Activated CD4-positive, alpha-beta T cell treated with anti-CD3 and anti-CD28 coated beads for 36 hours (primary cell): ENCODE data around the gene VCAN. TPM values are rescaled to one million over a fixed set of nuclear protein-coding genes. Genes with fewer than 3 reads are reported as not detected.

Experiments used
- ATAC-seq: fragments of 200-7000 bp; cut with Tn5 transposase; one replicate; pipeline ENCODE4 v1.10.0; 2021; ENCODE audit warnings: mild to moderate bottlenecking, moderate library complexity
- CTCF ChIA-PET: fragments of 350-600 bp; sonication (Branson Sonifier 250); formaldehyde crosslinking; loops from one replicate; lab custom pipeline; 2021; ENCODE audit warnings: antibody characterized with exemption; lab: Charles Lee
- POLR2A ChIA-PET: fragments of 350-600 bp; sonication (Branson Sonifier 250); formaldehyde crosslinking; loops from one replicate; lab custom pipeline; 2021; ENCODE audit warnings: antibody characterized with exemption, inconsistent platforms; lab: Charles Lee
- DNase-seq: peaks from one replicate; pipeline ENCODE4 v3.0.0-alpha.2; 2020
- H3K27ac Mint-ChIP-seq: one replicate; pipeline ENCODE4 v1.8.0; 2021; ENCODE audit warnings: mixed read lengths
- H3K27me3 Mint-ChIP-seq: one replicate; pipeline ENCODE4 v1.8.0; 2021; ENCODE audit warnings: mixed read lengths
- H3K36me3 Mint-ChIP-seq: one replicate; pipeline ENCODE4 v1.8.0; 2021; ENCODE audit warnings: low read depth, mixed read lengths
- H3K4me1 Mint-ChIP-seq: one replicate; pipeline ENCODE4 v1.8.0; 2021; ENCODE audit warnings: mixed read lengths
- H3K4me3 Mint-ChIP-seq: one replicate; pipeline ENCODE4 v1.8.0; 2021; ENCODE audit warnings: mild to moderate bottlenecking, moderate library complexity, mixed read lengths
- H3K9me3 Mint-ChIP-seq: one replicate; pipeline ENCODE4 v1.8.0; 2021; ENCODE audit warnings: low read depth, mixed read lengths
- intact Hi-C, 2 experiments: fragments of 100-400 bp; cut with DNase I in 1 of 2; cut with micrococcal nuclease in 1 of 2; formaldehyde crosslinking; loops; one replicate each; pipeline versions ENCODE4 v1.14.2 to v1.15.1; 2022 to 2024; cut with DNase I, micrococcal nuclease
- total RNA-seq, 2 experiments: library from RNA; stranded (reverse); gene quantifications; one replicate each; pipeline ENCODE4 v1.2.3, GENCODE V29; 2021

VCAN gene
- total RNA-seq, 2 experiments from 2014 or later, result not detected

DNA sequence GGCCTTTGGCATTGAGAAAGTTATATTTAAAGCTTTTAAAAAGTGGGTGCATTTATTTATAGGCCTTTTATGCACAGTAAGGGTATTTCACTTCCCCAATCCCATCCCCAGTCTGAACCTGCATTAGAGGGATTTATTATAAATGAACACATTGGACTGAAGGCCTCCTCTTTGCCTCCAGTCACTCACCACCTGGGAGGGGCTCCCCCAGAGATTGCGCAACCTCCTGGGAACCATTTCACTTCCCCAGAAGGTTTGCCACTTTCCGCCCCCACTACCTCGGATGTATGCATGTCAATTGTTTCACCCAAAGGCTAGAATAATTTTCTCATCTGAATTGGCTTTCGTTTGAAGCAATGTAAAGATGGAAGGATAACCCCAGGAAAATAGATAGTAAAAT, 29.8 kb upstream of the VCAN start:
- intact Hi-C loops, result no loop called here
- DNase-seq (no peak), ATAC-seq (no peak)
- H3K4me3 Mint-ChIP-seq, result no peak overlapping the region
- no peaks in the 10 kb centered on the region for H3K4me1 Mint-ChIP-seq
- no peaks in the 10 kb centered on the region for H3K27me3 Mint-ChIP-seq
- H3K36me3 Mint-ChIP-seq, result no peaks in the 10 kb centered on the region
- no peak overlapping the region for H3K27ac Mint-ChIP-seq
- H3K9me3 Mint-ChIP-seq, result no peaks in the 10 kb centered on the region
- ChIA-PET POLR2A (no interaction called here), CTCF (no interaction called here)

DNA sequence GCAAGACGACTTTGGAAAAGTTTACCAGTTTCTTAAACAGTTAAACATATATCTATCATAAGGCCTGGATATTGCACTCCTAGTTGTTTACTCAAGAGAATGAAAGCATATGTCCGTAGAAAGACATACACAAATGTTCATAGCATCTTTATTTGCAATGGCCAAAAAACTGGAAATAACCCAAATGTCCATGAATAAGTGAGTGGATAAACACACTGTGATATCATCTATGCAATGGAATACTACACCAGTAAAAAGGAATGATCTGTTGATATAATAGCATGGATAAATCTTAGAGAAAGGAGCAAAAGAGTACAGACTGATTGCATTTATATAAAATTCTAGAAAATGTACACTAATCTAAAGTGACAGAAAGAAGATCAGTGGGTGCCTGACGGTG, 28.0 kb upstream of the VCAN start:
- Mint-ChIP-seq H3K9me3 (no peaks in the 10 kb centered on the region), H3K27me3 (no peaks in the 10 kb centered on the region), H3K4me3 (no peak overlapping the region), H3K4me1 (no peaks in the 10 kb centered on the region), H3K27ac (no peak overlapping the region), H3K36me3 (no peaks in the 10 kb centered on the region)
- POLR2A ChIA-PET, result no interaction called here
- no peak for DNase-seq
- intact Hi-C loops, result no loop called here
- no peak for ATAC-seq
- CTCF ChIA-PET, result no interaction called here

DNA sequence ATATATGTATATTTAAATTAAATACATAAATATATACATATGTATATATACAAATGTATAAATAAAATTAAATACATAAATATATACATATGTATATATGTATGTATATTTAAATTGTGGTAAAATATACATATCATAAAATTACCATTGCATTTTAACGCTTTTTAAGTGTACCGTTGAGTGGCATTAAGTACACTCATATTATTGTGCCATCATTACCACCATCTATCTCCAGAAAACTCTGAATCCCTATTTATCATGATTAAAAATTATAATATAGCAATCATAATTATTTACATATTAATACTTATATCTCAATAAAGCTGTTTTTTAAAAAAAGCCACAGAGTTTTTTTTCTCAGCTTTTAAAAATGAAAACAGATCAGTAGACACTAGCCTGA, 27.1 kb upstream of the VCAN start:
- H3K9me3 Mint-ChIP-seq, result no peaks in the 10 kb centered on the region
- H3K27me3 Mint-ChIP-seq, result no peaks in the 10 kb centered on the region
- intact Hi-C loops, result no loop called here
- H3K27ac Mint-ChIP-seq, result no peak overlapping the region
- ChIA-PET POLR2A (no interaction called here), CTCF (no interaction called here)
- no peak overlapping the region for H3K4me3 Mint-ChIP-seq
- DNase-seq (no peak), ATAC-seq (no peak)
- no peaks in the 10 kb centered on the region for H3K4me1 Mint-ChIP-seq
- no peaks in the 10 kb centered on the region for H3K36me3 Mint-ChIP-seq

DNA sequence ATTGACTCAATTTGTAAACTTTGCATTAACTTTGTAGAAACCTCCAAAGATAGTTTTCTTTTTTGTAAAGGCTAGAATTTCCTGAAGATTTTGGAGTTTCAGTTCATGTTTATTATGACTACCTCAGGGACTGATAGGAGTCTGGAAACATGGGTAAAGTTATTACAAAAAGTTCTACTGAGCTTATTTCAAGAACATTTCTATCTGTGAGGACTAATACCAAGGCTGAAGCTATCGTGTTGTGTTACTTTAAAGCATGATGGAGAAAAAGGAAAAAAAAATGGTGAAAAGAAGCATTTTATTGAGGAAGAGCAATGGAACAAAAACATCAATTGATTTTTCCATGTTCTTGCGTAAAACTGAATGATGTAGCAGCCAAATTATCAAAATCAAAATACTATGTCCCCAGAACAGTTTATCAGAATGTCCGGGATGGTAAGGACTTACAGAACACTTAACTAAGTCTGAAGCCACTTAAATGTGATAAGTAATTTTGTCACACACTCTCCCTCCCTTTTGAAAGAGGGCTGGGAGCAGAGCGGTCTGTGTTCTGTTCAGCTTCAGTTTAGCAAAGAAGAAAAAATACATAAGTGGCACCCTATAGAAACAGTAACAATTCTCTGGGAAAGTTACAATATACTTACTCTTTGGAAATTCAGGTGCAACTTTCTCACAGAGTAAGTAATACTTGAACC, 25.1 kb upstream of the VCAN start:
- Mint-ChIP-seq H3K4me3 (no peak overlapping the region), H3K27me3 (peaks cover 6% of the 10 kb centered on the region), H3K9me3 (no peaks in the 10 kb centered on the region), H3K36me3 (no peaks in the 10 kb centered on the region), H3K4me1 (no peaks in the 10 kb centered on the region), H3K27ac (no peak overlapping the region)
- intact Hi-C loops, result no loop called here
- ATAC-seq, result no peak
- ChIA-PET POLR2A (no interaction called here), CTCF (interaction anchor here (1.6 kb wide), 1 partner anchor 20 kb away, joined by 3 read pairs; no protein-coding TSS in a partner anchor)
- no peak for DNase-seq

DNA sequence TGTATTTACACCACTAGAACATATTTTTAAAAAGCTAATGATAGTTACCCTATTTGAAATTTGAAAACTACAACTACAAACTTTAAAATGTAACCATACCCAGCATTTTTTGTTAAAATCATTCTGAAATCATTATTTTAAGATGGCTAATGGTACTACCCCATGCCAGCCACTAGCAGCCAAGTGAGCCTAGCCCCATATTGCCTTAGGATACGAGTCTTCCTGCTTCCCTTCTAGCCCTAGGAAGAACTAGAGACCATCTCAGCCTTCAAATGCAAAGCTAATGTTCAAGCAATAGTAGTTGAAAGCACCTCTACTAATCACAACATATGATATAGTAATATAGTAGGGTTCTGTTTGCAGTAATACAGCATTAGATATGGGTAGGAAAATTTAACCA, 24.0 kb upstream of the VCAN start:
- ATAC-seq (no peak), DNase-seq (no peak)
- H3K36me3 Mint-ChIP-seq, result no peaks in the 10 kb centered on the region
- no peaks in the 10 kb centered on the region for H3K9me3 Mint-ChIP-seq
- H3K27ac Mint-ChIP-seq, result no peak overlapping the region
- ChIA-PET POLR2A (no interaction called here), CTCF (interaction anchor here (1.6 kb wide), 1 partner anchor 21 kb away, joined by 3 read pairs; no protein-coding TSS in a partner anchor)
- H3K27me3 Mint-ChIP-seq, result peaks cover 9% of the 10 kb centered on the region
- intact Hi-C loops, result no loop called here
- H3K4me1 Mint-ChIP-seq, result no peaks in the 10 kb centered on the region
- H3K4me3 Mint-ChIP-seq, result no peak overlapping the region

DNA sequence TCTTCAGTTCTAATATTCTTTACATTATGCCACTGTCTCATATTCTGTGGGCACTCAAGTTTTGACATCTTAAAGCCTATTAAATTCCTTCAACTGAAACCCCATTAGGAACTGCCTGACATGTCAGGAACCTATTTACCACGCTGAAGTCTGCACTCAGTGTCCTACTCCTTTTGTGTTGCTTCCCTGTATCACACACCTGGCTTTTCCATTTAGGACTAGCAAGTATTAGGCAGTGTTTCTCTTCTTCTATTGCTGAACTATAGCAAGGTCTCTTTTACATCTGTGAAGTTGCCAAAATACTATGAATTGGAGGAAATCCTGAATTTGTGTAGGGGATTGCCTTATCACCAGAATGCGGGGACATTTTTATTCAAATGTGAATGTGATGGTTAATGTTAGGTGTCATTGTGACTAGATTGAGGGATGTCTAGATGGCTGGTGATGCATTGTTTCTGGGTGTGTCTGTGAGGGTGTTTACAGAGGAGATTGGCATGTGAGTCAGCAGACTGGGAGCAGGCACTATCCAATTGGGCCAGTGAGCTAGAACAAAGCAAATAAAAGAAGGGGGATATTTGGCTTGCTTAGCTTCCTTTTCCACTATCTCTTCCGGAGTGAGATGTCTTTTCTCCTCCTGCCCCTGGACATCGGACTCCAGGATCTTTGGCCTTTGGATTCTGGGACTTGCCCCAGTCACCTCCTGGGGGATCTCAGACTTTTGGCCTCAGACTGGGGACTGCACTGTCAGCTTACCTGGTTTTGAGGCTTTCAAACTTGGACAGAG, 21.2 kb upstream of the VCAN start:
- POLR2A ChIA-PET, result no interaction called here
- peaks cover 20% of the 10 kb centered on the region for H3K9me3 Mint-ChIP-seq
- peaks cover 9% of the 10 kb centered on the region for H3K27me3 Mint-ChIP-seq
- H3K27ac Mint-ChIP-seq, result no peak overlapping the region
- H3K36me3 Mint-ChIP-seq, result peaks cover 2% of the 10 kb centered on the region
- H3K4me3 Mint-ChIP-seq, result no peak overlapping the region
- intact Hi-C loops, result no loop called here
- DNase-seq (no peak), ATAC-seq (no peak)
- H3K4me1 Mint-ChIP-seq, result no peaks in the 10 kb centered on the region
- CTCF ChIA-PET, result no interaction called here

DNA sequence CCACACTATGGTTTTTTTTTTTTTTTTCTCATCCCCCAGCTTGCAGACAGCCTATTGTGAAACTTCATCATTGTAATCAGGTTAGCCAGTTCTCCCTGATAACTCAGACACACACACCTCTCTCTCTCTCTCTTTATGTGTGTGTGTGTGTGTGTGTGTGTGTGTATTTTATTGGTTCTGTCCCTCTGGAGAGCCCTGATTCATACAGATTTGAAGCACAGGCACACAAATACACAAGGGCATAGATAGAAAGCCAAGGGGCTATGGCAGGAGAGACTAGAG, 20.6 kb upstream of the VCAN start:
- DNase-seq (no peak), ATAC-seq (no peak)
- peaks cover 2% of the 10 kb centered on the region for H3K36me3 Mint-ChIP-seq
- H3K27me3 Mint-ChIP-seq, result peaks cover 9% of the 10 kb centered on the region
- H3K4me3 Mint-ChIP-seq, result no peak overlapping the region
- intact Hi-C loops, result no loop called here
- ChIA-PET CTCF (no interaction called here), POLR2A (no interaction called here)
- H3K4me1 Mint-ChIP-seq, result no peaks in the 10 kb centered on the region
- peaks cover 20% of the 10 kb centered on the region for H3K9me3 Mint-ChIP-seq
- H3K27ac Mint-ChIP-seq, result no peak overlapping the region

DNA sequence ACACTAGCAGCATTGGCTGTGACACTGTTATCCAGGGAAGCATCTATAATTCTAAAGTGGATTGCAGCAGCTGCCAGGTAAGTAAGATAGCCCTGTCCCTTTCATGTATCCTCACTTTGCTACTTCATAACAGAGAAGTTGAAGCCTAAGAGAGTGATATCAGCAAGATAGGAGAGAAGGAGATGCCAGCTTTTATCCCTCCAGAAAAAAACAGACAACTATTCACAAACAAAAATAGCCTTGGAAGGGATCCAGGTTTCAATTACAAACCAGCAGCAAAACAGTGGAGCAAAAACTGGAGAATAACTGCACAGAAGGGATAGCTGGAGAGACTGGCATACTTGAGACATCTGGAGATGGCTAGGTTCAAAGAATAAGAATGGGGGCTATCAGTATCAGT, 19.6 kb upstream of the VCAN start:
- peaks cover 2% of the 10 kb centered on the region for H3K36me3 Mint-ChIP-seq
- no peaks in the 10 kb centered on the region for H3K4me1 Mint-ChIP-seq
- no peak for DNase-seq
- POLR2A ChIA-PET, result no interaction called here
- H3K27ac Mint-ChIP-seq, result no peak overlapping the region
- no peak overlapping the region for H3K4me3 Mint-ChIP-seq
- intact Hi-C loops, result no loop called here
- no peak for ATAC-seq
- CTCF ChIA-PET, result no interaction called here
- H3K9me3 Mint-ChIP-seq, result peaks cover 24% of the 10 kb centered on the region
- H3K27me3 Mint-ChIP-seq, result peaks cover 12% of the 10 kb centered on the region

DNA sequence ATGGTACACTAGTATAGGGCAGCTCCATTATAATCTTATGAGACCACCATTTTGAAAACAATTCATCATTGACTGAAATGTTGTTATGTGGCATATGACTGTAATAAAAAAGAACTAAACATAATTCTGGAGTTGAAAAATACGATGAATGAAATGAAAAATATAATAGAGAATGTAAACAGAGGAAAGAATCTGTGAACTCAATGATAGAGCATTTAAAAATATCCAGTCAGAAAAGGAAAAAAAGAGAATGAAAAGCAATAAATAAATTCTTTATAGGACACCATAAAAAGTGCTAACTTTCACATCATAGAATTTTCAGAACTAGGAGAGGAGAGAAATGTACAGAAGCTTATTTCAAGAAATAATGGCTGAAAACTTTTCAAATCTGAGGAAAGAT, 17.6 kb upstream of the VCAN start:
- no peak overlapping the region for H3K4me3 Mint-ChIP-seq
- CTCF ChIA-PET, result interaction anchor here (0.7 kb wide), 1 partner anchor 399 kb away, joined by 3 read pairs; no protein-coding TSS in a partner anchor

DNA sequence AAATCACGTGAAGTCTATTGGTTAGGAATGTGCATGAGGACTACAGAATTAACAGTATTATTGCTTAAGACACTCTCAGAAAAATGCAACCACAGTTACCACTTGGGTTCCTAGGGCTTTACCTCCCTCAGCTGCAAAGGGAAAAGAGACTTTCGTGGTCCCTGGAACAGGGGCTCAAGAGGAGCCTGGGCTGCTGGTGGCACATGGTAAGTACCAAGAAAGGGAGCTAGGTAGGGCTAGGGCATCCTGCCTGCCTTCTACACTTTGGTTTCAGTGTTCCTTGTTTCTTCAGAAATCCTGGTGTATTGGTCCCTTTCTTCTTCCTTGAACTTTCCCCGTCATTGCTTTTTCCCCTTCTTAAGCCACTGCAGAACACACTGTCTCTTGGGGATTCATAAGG, 7.3 kb upstream of the VCAN start:
- no peak overlapping the region for H3K4me3 Mint-ChIP-seq
- no peaks in the 10 kb centered on the region for H3K4me1 Mint-ChIP-seq
- no peak overlapping the region for H3K27ac Mint-ChIP-seq
- H3K9me3 Mint-ChIP-seq, result no peaks in the 10 kb centered on the region
- no peak for ATAC-seq
- ChIA-PET POLR2A (no interaction called here), CTCF (no interaction called here)
- no peak for DNase-seq
- peaks cover 30% of the 10 kb centered on the region for H3K27me3 Mint-ChIP-seq
- intact Hi-C loops, result no loop called here
- H3K36me3 Mint-ChIP-seq, result no peaks in the 10 kb centered on the region

More for the DNA sequence above, 17.6 kb upstream of the VCAN start:
- intact Hi-C loops, result no loop called here
- peaks cover 24% of the 10 kb centered on the region for H3K9me3 Mint-ChIP-seq
- H3K4me1 Mint-ChIP-seq, result no peaks in the 10 kb centered on the region
- peaks cover 12% of the 10 kb centered on the region for H3K27me3 Mint-ChIP-seq
- DNase-seq, result no peak
- ATAC-seq, result no peak
- peaks cover 2% of the 10 kb centered on the region for H3K36me3 Mint-ChIP-seq
- H3K27ac Mint-ChIP-seq, result no peak overlapping the region
- POLR2A ChIA-PET, result no interaction called here

DNA sequence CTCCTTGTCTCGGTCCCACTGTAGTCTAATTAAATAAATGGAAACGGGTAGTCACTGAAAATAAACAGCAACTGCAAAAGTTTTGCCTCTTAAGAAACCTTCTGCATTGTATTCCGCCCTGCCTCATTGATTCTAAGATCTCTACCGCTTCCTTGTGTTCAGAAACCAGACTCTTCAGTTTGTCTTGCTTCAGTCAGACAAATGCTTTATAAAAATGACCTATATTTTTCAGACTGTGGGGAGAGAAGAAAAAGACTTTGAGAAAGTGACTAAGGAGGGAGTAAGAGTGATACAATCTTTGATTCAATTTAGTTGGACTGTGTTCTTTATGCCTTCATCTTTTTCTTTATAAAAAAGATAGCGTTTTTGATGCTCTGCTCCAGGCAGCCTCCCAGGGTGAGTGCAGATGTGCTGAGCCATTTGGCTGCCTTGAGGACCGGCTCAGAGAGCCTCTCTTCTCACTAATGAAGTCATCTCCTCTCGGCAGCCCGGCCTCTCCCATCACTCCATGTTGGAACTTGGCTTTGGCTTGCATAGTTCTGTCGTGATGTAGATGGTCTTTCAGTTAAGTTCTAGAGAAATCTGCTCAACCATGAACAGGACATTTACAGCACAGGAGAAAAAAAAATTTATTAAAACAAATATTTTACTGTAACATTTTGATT, 4.0 kb upstream of the VCAN start:
- H3K4me3 Mint-ChIP-seq, result no peak overlapping the region
- no peaks in the 10 kb centered on the region for H3K36me3 Mint-ChIP-seq
- intact Hi-C loops, result no loop called here
- ChIA-PET CTCF (interaction anchor here (0.6 kb wide), 1 partner anchor 839 kb away, joined by 3 read pairs; no protein-coding TSS in a partner anchor), POLR2A (no interaction called here)
- DNase-seq (no peak), ATAC-seq (no peak)
- H3K27me3 Mint-ChIP-seq, result peaks cover 52% of the 10 kb centered on the region
- H3K27ac Mint-ChIP-seq, result no peak overlapping the region
- H3K9me3 Mint-ChIP-seq, result no peaks in the 10 kb centered on the region
- peaks cover 14% of the 10 kb centered on the region for H3K4me1 Mint-ChIP-seq

DNA sequence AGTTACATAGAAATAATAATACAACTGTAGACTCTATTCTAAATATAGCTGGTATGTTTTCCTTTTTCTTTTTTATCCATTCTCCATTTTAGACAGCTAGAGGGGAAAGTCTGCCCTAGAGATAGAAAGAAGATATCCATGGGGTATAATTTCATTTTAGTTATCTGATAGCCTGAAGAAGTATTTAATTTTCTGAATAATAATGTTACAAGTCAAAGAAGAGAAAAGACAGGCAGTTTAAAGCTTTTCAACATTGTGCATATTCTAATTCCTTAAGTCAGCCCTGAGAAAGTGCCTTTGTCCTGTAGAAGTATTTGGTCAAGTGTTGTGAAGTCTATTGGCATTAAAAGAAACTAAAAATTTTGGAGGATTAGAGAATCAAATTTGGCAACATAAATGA, 2.5 kb upstream of the VCAN start:
- intact Hi-C loops, result no loop called here
- H3K36me3 Mint-ChIP-seq, result no peaks in the 10 kb centered on the region
- ChIA-PET CTCF (interaction anchor here (1.0 kb wide), 1 partner anchor 38 kb away, joined by 3 read pairs; no protein-coding TSS in a partner anchor), POLR2A (no interaction called here)
- no peak overlapping the region for H3K27ac Mint-ChIP-seq
- ATAC-seq (no peak), DNase-seq (no peak)
- H3K4me1 Mint-ChIP-seq, result peaks cover 30% of the 10 kb centered on the region
- no peak overlapping the region for H3K4me3 Mint-ChIP-seq
- no peaks in the 10 kb centered on the region for H3K9me3 Mint-ChIP-seq
- H3K27me3 Mint-ChIP-seq, result peaks cover 61% of the 10 kb centered on the region
